Neural progenitor cell (in vitro differentiated cells): ENCODE data around the gene CNIH2.

ENCODE experiments used
- EZH2 ChIP-seq: fragments of 200-600 bp; sonication (generic); IDR thresholded peaks from 2 replicates; pipeline ENCODE4 v1.6.1; 2017; ENCODE audit warnings: antibody characterized with exemption, mild to moderate bottlenecking, moderate library complexity
- EZH2phosphoT487 ChIP-seq: fragments of 200-600 bp; sonication (generic); IDR thresholded peaks from 2 replicates; pipeline ENCODE4 v1.6.1; 2017; ENCODE audit warnings: antibody characterized with exemption
- TF ChIP-seq, protein P1 (sequence below): fragments of 200-600 bp; sonication (generic); IDR thresholded peaks from 2 replicates; pipeline ENCODE4 v1.5.1; 2017; ENCODE audit warnings: antibody characterized with exemption, mild to moderate bottlenecking

- TF ChIP-seq, protein P1, sequence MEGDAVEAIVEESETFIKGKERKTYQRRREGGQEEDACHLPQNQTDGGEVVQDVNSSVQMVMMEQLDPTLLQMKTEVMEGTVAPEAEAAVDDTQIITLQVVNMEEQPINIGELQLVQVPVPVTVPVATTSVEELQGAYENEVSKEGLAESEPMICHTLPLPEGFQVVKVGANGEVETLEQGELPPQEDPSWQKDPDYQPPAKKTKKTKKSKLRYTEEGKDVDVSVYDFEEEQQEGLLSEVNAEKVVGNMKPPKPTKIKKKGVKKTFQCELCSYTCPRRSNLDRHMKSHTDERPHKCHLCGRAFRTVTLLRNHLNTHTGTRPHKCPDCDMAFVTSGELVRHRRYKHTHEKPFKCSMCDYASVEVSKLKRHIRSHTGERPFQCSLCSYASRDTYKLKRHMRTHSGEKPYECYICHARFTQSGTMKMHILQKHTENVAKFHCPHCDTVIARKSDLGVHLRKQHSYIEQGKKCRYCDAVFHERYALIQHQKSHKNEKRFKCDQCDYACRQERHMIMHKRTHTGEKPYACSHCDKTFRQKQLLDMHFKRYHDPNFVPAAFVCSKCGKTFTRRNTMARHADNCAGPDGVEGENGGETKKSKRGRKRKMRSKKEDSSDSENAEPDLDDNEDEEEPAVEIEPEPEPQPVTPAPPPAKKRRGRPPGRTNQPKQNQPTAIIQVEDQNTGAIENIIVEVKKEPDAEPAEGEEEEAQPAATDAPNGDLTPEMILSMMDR = no peak
- TF ChIP-seq EZH2phosphoT487 (no peak), EZH2 (no peak)
These were observed 7.4 kb downstream of the CNIH2 start for GRCh38 chr11:66285250-66285947.
